Right kidney (tissue), 9 donors: Measurements from ENCODE around the gene RANBP3.
A peak's percentile ranks its signal among the peaks of the same experiment; 100 is the strongest.
"Not testable (repeated sequence)": the region's sequence is repeated elsewhere in the genome, so short reads cannot be mapped to it uniquely, and the experiment has no call there.

Experiments used
- DNase-seq: peaks from one replicate; pipeline ENCODE4 v3.0.0-alpha.2; 2016
- long read RNA-seq, 8 donors: transcript quantifications; one replicate each; lab custom pipeline, GENCODE V29; 2026

RANBP3 gene, protein sequence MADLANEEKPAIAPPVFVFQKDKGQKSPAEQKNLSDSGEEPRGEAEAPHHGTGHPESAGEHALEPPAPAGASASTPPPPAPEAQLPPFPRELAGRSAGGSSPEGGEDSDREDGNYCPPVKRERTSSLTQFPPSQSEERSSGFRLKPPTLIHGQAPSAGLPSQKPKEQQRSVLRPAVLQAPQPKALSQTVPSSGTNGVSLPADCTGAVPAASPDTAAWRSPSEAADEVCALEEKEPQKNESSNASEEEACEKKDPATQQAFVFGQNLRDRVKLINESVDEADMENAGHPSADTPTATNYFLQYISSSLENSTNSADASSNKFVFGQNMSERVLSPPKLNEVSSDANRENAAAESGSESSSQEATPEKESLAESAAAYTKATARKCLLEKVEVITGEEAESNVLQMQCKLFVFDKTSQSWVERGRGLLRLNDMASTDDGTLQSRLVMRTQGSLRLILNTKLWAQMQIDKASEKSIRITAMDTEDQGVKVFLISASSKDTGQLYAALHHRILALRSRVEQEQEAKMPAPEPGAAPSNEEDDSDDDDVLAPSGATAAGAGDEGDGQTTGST
- long read RNA-seq, donor 1, partial matches to known transcripts = 20 of 22 reads
- long read RNA-seq, donor 1, other reads (novel, unspliced or antisense) = 0 of 22 reads
- long read RNA-seq, donor 2, partial matches to known transcripts = 6 of 8 reads
- long read RNA-seq, donor 2, other reads (novel, unspliced or antisense) = 0 of 8 reads
- long read RNA-seq, donor 3, partial matches to known transcripts = 0 of 3 reads
- long read RNA-seq, donor 3, other reads (novel, unspliced or antisense) = 0 of 3 reads
- long read RNA-seq, donor 4, partial matches to known transcripts = 8 of 9 reads
- long read RNA-seq, donor 4, other reads (novel, unspliced or antisense) = 0 of 9 reads
- long read RNA-seq, donor 5, partial matches to known transcripts = 9 of 14 reads
- long read RNA-seq, donor 5, other reads (novel, unspliced or antisense) = 0 of 14 reads
- long read RNA-seq, donor 6, partial matches to known transcripts = 6 of 9 reads
- long read RNA-seq, donor 6, other reads (novel, unspliced or antisense) = 0 of 9 reads
- long read RNA-seq, donor 7 = 0 reads
- long read RNA-seq, donor 8, partial matches to known transcripts = 7 of 9 reads
- long read RNA-seq, donor 8, other reads (novel, unspliced or antisense) = 0 of 9 reads

DNA sequence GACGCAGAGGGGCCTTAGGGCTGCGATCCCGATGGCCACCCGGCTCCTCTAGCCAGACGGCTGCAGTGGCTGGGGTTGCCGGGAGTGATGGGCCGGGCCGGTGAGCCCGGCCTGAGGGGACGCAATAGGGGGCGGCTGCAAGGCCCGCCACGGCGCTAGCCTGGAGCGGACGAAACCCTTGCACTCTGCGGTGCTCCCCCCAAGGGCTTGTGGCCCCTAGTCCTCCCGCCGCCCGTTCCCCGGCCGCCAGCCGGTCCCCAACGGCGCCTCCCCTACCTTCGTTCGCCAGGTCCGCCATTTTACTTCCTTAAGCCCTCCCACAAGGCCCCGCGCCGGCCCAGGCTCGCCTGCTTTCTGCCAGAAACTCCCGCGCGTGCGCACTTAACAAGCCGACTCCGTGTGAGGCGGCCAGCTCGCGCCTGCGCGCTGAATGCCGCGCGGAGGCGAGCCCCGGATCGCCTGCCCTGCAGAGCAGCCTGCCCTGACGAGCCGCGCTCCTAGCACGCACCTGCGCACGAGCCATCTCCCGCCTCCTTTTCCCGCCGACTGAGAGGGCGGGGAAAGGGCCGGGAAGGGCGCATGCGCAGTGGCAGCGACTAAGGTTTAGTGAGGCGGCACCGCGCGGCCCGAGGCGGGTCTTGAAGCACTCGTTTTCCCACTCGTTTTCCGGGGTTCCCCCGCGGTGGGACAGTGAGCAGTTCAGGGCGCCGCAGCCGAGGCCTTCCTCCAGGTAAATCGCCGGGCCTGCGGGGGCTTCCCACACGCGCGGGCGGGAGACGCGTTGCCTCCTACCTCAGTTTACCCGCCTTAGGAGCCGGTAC is at the start of gene RANBP3:
RANBP3 (minus strand) TSS at position 356 of the 821 bp plus-strand sequence; CDS start at position 298, 58 bp downstream.
- DNase-seq = peak; percentile 91

DNA sequence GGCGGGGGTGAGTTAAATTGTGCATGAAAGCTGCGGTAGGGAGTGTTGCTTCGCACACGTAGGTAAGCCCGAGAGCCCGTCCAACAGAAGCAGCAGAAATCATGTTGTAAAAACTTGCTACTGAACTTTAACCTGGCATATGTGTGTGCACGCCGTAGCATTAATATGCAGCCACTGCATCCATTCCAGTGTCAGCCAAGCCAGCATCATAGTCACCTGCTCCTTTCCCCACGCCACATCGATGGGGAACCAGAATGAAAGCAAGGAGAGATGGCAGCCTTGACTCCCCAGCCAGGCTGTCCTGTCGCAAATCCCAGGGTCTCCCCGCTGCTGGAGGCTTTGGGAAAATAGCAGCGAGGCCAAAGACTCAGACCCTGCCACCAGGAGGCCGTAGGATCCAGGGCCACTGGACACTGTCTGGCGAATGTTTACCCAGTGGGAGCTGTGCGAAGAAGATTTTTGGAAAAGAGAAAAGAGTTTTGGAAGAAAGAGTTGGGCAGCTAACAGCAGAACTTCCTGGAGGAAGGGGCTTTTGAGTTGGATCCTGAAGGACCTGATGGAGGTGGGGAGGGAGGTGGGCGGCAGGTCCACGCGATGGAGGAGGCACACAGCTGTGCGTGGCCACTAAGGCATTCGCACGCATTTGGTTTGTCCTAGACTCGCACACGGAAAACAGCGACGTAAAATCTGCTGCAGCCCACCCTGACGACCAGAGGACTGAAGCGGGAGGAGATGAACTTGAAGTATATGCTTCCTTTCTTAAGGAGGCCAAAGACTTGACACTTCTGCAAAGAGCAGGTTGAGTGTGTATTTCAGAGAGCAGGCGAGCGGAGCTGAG is 48.7 kb upstream of the RANBP3 start:
- no peak for DNase-seq

DNA sequence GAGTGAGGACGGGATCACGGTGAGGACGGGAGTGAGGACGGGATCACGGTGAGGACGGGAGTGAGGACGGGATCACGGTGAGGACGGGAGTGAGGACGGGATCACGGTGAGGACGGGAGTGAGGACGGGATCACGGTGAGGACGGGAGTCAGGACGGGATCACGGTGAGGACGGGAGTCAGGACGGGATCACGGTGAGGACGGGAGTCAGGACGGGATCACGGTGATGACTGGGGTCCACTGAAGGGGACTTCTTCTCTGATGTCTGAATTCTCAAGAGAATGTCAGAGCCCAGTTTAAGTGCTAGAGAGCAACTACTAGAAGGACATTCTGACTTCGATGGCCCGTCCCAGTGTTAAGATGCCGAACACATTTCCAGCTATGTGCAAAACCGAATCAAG is 46.8 kb upstream of the RANBP3 start:
- DNase-seq = not testable (repeated sequence)

DNA sequence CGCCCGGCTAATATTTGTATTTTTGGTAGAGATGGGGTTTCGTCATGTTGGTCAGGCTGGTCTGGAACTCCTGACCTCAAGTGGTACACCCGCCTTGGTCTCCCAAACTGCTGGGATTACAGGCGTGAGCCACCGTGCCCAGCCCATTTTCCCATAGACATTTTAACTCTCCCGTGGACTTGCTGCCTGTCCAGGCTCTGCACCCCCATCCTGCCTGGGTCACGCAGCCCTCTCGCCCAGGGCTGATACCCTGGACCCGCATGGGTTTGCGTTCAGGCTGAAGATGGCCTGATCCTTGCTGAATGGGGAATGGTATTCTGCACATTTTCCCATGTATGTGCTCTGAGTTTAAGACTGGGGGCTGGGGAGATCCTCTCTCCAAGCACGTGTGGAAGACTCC is 46.0 kb upstream of the RANBP3 start:
- DNase-seq = no peak

DNA sequence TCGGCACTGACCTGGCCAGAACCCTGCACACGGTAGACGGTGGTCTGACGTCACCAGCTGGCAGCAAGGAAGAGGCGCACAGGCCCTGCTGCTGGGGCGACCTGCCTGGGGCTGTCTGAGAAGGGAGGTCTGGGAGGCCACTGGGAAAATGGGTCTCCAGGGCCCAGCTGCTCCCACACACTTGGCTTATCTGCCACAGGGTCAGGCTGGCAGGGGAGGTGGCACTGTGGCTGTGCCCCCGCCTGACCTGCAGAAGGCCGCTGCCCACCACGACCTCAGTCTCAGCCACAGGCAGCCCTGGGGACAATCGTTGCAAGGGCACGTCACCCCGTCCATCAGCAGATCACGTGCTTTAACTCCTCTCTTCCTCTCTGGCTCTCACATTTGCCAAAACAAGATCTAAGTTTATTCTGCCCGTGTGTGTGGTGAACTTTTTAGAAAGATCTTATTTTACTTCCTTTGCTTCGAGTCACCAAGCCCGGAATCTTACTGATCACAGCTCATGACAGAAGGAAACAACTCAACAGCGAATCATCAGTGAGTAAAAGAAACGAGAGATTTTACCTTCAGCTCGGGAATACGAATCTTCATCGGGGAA is 45.2 kb upstream of the RANBP3 start:
- peak; percentile 29 for DNase-seq

DNA sequence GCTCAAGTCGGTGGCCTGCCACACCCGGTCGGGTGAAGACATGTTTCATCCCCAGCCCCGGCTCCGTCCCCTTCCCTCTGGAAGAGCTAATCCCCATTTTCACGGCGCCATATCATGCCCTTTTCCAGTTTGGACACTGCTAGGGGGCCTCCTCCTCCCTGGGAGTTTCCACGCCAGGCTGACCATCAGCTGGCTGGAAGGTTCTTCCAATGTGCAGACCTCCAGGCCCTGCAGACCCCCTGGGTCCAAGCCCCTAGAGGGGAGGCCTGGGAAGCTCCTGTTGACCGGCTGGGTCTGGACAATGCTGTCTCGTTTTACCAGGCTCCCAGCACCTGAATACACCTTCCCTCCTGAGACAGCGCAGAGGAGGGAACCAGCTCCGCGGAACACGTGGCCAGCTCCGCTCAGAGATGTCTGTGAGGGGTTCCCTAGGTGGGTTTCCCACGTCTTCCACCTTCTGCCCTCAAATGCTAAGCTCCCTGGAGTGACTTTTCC is 44.7 kb upstream of the RANBP3 start:
- DNase-seq = no peak

DNA sequence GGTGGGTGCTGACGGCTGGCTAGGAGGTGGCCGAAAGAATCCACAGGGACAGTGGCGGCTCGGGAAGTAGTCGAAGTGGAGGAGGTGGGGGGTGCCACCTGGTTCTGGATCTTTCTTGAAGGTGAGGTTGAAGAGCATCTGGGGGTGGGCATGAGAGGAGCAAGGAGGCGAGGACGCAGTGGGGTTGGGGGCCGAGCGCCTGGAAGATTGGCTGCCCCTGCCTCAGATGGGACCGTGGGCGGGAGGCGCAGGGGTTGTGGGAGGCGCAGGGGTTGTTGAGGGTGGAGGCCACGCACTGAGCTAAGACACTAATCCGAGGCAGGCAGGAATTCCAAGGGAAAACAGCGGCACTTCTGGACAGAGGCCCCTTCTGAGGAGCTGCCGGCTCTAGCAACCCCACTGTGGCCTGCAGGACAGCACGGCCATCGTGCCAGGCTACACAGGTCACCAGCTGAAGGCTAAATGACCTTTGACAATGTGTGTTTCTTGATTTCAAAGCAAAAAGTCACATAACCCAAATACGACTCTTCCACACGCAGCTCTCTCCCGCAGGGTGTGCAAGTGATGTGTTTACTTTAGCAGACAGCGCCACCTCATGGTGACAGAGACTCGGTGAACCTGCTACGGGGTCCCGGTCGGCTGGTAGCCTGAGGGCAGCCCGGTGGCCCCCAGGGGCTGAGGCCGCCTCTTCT is 44.1 kb upstream of the RANBP3 start:
- DNase-seq = peak; percentile 78

DNA sequence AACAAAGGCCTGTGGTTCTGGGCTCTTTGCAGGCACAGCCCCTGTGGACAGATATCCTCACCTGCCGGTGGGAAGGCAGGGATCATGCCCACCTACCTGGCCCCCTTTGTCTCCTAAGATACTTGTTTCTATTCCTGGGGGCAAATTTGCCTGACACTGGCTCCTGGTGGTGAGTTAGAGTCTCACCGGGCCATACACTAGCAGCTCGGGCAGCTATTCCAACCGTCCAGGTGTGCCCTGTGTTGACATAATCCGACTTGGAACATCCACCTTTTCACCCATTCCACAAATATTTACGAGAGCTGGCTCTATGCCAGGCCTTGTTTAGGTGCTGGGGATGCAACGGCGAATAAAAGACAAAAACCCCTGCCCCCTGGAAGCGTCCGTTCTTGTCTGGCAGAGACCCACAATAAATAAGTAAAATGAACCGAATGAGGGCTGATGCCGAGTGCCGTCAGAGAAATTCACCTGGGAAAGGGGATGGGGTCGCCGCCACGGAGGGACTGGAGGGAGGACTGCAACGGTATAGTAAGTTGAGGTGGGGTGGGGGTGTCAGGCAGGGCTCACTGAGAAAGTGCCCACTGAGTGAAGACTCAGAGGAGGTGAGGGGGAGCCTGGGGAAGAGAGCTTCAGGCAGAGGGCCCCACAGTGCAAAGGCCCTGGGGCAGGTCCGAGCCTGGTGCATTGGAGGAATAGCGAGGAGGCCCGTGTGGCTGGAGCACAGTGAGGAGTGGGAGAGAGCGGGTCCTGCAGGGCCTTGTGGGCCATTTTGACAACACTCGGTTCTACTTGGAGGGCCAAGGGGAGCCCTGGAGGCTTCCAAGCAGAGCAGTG is 43.2 kb upstream of the RANBP3 start:
- DNase-seq = no peak

DNA sequence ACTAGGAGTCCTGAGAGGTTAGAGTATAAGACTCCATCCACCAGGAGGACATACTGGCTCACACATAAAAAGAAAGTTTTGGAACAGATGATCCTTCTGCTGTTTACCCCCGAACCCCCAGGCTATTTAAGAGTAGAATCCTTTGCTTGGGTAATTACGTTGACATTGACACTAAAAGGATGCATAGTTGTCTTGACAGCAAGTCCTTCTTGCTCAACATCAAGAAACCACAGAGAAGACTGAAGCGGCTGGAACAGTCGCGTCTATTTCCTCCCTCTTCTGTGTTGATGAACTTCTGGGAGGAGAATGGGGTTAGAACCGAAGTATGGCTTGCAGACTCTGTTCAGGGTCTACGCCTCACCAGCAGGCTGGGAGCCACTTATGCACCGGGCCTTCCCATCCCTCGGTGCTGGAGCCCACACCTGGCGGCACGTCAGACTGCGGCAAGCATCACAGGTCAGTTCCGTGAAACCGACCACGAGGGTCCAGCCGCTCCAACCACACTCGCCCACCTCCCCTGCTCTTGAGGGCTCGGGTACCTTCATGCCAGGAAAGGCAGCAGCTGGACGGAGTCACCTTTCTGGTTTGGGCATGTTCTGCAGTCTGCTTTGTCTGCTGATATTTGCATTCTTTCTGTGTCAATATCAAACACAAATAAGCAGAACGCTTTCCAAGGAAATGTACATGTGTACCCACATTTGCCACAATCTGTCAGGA is 42.4 kb upstream of the RANBP3 start:
- no peak for DNase-seq

DNA sequence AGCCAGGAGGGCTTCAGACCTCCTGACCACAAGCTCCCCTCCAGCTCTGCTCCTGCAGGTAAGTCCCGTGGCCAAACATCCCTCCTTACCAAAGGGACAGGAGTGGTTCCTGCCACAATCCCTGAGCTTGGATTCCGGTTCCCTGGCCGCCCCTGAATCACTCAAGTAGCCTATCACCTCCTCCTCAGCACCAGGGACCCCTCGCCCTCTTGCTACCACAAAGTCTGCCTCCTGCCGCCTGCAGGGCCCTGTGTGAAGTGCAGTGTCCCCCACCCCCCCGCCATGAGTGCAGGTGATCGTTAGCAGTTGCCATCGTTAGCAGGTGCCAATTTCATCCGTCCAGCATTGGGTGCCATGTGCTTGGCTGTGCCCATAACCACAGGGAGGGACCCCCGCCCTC is 40.8 kb upstream of the RANBP3 start:
- no peak for DNase-seq

DNA sequence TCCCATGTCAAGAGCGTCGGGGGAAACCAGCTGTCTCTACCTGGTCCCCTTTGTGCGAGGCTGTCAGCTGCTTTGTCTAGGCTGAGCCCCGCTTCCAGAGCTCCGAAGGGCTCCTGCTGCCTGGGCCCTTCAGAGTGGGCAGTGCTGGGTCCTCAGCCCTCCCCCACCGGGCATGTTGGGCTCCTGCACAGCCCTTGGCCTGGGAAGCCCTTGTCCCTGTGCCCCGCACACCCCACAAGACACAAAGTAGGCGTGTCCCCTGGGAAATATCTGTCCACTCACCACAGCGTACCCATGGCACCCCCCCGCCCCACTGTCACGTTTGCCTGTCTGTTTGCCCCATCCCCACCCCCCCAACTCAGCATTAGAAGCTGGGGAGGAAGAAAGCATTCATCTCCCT is 39.6 kb upstream of the RANBP3 start:
- DNase-seq = no peak

DNA sequence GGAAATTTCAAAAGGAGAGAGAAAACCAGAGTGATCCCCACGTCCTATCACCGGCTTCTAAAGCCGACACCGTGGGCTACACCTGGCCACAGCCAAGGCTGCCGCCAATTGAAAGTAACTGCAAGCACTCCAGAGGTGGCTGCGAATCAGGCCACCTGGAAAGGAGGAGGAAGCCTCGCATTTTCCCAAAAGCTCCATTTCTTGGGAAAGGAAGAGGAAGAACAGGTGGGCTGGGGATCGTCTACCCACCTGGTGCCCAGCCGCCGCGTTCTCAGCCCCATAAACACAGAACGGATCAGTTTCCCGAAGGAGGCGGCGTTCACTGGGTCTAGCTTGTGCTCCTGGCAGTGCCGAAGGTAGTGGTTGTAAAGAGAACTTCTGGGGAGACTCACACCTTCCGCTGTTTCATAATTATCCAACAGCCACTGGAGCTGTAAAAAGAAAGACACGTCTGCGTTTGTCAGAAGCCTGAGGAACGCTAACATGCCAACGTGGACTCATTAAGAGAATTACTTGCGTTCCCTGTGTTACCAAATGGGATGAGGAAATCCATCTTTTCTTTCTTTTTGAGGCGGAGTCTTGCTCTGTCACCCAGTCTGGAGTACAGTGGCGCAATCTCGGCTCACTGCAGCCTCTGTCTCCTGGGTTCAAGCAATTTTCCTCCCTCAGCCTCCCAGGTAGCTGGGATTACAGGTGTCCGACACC is 38.1 kb upstream of the RANBP3 start:
- no peak for DNase-seq

DNA sequence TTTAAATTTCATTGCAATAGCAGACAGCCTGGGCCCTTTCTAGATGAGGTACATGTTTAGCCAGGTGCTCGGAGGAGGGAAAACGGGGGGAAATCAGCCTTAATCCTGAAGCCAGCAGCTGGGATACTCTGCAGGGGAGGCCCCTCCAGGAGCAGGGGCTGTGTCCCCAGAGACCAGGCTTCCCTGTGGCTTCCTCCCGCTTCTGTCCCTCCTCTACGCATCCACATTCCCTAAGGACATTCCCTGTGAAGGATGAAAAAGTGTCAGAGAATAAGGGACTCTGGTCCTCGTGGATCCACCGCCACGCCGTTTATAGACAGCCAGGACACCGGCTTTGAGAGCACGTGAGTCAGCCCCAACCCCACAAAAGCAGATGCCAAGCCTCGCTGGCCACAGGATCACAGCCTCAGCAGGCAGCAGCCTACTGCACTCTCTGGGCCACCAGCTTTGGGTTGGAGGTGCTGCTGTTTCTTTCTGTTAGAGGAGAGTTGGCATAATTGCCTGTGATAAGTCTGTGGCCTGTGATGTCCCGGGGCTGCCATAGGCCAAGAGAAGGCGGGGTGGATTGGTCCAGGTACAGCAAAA is 36.7 kb upstream of the RANBP3 start:
- DNase-seq = no peak

DNA sequence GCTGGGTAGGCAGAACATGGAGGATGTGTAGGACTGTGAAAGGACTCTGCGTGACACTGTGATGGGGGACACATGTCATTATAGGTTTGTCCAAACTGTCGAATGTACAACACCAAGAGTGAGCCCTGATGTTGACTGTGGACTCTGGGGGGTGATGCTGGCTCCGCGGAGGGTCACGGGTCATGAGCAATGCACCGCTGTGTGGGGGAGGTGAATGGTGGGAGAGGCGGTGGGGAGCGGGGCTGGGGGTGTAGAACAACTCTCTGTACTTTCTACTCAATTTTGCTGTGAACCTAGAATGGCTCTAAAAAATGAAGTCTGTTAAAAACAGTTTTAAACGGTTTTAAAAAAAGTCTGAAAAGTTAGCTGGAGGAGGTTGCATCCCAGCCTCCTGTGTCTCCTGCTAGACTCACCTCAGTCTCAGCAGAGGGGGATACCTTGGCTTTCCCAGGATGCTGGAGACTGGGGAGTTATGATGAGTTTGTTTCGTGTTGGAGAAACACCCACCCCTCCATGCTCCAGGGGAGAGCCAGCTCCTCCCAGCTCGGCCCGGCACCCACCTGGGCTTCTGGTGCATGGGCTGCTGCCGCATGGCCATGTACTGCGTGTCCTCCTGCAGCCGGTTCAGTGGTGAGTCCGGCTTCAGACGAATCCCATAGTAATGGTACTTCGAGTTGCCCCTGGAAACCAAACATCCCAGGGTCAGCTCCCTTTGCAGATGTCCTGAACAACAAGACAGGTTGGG is 34.7 kb upstream of the RANBP3 start:
- no peak for DNase-seq

DNA sequence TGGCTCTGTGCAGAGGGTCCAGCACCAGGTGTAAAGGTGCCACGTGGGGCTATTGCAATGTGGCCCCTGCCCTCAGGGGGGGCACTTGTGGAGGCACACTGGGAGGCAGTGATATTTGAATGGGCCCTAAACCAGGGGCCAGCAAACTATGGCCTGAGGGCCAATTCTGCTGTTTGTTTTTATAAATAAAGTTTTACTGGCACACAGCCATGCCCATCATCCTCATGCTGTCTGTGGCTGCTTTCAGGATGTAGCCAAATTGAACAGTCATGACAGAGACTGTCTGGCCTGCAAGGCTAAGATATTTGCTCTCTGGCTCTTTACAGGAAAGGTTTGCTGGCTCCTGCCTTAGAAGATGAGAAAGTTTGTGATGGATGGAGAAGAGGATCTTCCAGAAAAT is 33.9 kb upstream of the RANBP3 start:
- no peak for DNase-seq

DNA sequence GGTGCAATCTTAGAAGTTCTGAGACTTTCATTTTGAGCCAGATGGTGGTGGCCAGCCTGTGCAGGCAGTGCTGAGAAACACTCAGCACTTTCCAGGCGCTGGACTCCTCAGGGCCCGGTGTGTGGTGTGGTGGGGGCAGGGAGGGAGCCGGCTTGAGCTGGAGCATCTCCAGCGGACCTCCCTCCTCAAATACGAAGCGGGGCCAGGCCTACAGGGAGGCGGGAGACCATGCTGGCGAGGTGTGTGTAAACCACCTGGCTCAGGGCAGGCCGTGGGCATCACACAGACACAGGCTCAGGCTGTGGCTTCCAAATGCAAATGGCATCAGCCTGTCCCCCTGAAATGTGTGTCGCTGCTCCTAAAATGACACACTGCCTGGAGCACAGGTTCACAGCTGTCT is 33.3 kb upstream of the RANBP3 start:
- no peak for DNase-seq
